NCI-H146 treated with DMSO at 0.1 percent for 48 hours (cell line): ENCODE results near the gene PARM1.

Experiments used
- DNase-seq: peaks from one replicate; lab custom pipeline; 2025; ENCODE audit not compliant: unreplicated experiment; lab: John Stamatoyannopoulos, UW

The PARM1 gene

DNA sequence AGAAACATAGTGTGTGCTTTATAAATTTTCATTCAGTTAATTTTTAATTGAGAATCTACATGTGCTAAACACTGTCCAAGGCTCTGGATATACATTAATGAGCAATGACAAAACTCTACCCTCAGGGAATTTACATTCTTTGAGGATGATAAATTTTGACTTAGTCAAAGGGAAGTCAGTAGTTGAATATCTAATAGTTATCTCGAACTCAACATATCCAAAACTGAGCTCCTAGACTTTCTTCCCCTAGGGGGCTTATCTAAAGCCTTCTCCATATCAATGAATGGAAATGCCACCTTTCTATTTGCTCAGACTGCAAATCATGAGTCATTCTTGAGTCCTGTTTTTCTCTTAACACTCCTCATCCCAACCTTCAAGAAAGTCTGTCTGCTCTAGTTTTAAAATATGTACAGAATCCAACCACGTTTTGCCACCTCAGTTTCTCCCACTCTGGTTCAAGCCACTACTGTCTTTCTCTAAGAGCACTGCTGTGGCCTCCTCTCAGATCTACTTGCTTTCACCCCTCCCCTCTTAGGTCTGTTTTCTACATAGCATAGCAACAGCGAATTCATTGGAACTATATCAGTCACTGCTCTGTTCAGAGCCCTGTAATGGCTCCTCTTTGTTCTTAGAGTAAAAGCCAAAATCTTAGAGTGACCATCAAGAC lies 9.5 kb downstream of the PARM1 start:
- no peak for DNase-seq

DNA sequence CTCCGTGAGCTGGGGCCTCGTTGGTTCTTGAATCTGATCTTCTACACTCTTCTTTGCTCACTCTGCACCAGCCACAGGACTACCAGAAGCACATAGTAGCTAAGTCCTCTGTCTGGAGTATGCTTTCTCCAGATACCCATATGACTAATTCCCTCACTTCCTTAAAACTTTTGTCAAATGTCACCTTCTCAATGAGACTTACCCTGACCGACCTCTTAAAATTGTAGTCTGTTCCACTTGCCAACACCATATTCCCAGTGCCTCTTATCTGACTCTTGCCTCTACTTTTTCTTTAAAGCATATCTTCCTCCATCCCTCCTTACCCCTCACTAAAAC lies 10.0 kb downstream of the PARM1 start:
- no peak for DNase-seq

DNA sequence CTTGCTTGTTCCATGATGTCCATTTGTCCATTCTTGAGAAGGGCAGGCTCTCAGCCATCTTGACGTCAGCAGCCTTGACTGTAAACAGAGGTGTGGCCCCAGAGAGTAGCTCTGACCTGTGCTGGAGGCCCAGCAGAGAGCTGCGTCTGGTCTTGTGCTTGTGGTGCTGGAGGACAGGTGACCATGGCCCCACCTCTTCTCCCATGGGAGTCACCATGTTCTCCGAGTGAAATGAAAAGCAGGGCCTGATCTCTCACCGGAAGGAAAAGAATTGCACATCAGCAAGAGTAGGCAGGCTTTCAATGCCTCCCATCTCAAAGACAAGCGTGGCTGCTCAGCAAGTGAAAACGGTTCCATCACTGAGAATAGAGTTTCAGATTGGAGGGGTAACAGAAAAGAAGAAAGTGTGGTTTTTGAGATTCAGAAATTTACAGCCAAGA lies 11.5 kb downstream of the PARM1 start:
- DNase-seq: no peak

DNA sequence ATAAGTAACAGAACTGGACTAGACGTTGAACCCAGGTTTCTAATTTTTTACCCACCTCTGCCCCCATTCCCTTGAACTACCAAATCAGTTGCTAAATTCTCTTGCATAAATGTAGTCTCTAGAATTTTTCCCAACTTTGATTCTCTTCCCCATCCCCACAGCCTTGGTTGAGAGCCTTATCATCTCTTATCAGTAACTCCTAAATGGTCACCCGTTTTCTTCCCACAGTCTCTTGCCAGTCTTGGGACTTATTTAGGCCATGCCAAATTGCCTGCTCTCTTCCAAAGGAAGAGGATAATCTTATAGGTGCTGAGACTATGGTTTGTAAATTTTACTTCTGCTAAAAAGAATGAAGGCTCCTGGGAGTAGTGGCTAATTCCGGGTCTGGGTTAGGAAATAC lies 13.3 kb downstream of the PARM1 start:
- no peak for DNase-seq

DNA sequence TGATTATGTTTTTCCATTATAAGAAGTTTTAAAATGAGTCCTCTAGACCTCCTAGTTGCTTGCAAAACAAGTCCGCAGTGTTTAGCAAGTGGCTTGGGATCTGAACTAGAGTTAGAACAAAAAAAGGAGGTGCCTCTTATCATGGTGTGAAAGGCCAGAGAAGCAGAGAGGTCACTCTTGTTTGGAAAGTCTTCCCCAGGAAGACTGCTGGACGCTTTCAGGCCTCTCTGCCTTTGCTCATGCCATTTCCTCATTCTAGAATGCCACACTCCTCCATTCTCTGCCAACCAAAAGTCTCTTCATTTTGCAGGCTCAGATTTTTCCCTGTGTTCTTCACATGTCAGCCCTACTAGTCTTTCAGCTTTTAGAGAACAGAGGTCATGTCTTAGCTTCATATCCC lies 14.9 kb downstream of the PARM1 start:
- DNase-seq: no peak

DNA sequence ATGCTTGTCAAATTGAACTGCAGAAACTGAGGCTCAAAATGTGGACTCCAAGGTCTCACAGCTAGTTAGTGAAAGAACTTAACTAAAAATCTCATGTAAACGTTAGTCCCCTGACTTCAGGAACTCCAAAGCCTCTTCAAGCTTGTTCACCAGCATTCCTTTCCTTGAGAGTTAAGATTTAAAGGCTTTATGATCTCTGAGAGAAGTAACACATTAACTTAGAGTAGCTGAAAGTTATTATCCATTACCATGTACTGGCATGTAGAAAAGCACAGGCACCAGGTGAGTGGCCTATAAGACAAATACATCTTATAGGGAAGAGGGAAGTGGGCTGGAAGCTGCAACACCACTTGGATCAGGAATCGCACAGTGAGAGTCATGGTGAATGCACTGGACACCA lies 15.3 kb downstream of the PARM1 start:
- DNase-seq: no peak

DNA sequence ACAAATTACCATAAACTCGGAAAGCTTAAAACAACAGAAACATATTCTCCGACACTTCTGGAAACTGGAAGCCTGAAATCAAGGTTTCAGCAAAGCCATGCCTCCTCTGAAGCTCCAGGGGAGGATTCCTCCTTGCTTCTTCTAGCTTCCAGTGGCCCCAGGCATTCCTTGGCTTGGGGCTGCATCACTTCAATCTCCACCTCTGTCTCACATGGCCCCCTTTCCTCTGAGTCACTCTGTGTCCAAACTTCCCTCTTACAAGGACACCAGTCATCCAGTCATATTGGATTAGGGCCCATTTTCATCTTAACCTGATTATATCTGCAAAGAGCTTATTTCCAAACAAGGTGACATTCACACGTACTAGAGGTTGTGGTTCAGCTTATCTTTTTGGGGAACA lies 17.3 kb downstream of the PARM1 start:
- no peak for DNase-seq

DNA sequence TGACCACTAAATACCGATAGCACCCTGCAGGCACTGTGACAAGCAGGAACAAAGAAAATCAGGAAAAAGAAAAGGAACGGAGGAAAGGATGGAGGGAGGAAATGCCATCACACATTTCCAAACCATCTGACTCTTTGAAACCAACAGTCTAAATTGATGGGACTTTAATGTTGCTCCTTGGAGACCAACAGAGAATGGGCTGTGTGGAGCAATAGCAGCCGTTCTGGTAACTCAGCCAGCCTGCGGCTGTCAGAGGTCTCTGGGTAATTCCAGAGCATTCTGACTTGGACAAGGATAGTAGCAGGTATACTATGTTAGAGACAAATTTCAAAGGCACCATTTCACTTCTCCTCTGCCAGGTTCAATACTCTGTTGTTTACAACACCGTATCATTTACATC lies 18.0 kb downstream of the PARM1 start:
- no peak for DNase-seq

DNA sequence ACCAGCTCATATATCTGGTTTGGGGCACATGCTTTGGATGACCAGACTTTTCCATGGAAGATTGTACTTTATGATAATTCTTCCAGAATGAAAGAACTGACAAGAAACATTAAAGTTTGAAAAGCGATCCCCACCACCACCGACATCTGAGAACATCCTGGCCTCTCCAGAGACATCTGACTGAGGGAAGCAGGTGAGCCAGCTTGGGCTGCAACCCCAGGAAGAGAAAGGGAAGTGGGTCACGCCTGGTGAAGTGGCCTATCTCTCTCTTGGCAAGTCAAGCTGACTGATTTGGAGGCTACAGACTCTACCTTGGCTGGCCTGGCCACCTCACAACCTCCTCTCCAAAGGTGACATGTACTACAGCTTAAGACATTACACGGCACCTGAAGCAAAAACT lies 20.7 kb downstream of the PARM1 start:
- no peak for DNase-seq

DNA sequence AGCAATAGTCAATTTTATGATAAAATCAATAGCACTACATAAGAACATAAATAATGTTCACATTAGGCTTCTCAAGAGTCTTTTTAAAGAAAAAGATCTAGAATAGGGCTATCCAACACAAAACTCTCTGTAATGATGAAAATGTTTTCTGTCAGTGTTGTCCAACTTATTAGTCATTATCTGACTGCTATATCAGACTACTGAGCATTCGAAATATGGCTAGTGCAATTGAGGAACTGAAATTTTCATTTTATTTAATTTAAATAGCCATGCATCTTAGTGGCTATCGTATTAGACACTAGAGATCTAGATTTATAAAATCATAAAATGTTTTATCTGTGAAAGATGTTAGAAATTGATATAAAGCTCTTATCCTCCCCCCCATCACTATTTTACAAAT lies 26.0 kb downstream of the PARM1 start:
- no peak for DNase-seq

DNA sequence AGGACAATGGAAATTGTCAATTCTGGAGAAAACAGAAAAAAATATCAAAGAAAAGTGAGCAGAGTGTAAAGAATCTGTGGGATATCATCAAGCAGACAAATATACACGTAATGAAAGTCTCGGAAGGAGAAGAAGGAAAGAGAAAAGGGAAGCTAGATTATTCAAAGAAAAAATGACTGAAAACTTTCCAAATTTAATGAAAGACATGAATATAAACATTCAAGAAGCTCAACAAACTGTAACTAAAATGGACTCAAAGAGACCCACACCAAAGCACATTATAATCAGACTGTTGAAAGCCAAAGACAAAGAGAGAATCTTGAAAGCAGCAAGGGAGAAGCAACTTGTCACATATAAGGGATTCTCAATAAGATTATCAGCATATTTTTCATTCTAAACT lies 28.3 kb downstream of the PARM1 start:
- no peak for DNase-seq

DNA sequence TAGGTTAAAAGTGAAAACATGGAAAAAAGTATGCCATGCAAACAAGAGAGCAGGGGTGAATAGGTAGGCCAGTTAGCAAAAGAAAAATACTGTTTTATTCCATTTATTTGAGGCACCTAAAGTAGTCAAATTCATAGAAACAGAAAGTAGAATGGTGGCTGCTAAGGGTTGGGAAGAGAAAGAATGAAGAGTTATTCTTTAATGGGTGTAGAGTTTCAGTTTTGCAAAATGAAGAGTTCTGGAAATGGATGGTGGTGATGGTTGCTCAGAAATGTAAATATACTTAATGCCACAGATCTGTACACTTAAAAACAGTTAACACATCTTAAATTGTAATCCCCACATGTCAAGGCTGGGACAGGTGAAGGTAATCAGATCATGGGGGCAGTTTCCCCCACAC lies 29.7 kb downstream of the PARM1 start:
- no peak for DNase-seq

DNA sequence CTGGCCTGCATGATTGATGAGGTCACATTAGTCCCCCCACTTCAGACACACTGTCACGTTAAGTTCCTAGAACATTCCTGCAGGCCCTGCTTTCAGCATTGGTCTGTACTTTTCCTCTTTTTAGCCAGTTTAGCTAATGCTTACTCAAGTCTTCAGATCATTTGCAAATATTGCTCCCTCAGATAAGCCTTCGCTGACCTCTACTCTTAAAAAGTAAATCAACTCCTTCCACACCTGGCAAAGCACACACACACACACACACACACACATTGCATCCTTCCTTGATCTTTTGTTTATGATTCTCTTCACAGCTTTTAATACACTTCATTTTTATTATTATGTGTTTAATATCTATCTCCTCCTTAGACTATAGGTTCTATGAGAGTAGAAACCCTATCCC lies 31.4 kb downstream of the PARM1 start:
- DNase-seq: no peak

DNA sequence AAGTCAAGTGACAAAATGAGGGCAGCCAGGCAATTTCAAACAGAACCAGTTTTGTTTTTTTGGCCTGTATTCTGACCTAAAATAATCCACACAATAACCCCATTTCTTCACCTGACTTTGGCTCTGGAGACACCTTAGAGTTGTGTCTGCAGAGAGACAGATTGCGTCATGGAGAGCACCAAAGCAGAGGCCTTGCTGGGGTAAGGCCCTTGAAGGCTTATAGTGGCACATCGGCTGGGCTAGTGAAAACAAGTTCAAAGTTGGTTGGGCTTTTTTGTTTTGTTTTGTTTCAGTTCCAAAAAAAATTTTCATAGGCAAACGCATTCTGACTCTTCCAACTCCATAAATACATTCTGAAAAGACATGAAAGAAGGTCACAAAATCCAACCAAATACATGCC lies 34.4 kb downstream of the PARM1 start:
- DNase-seq: no peak

DNA sequence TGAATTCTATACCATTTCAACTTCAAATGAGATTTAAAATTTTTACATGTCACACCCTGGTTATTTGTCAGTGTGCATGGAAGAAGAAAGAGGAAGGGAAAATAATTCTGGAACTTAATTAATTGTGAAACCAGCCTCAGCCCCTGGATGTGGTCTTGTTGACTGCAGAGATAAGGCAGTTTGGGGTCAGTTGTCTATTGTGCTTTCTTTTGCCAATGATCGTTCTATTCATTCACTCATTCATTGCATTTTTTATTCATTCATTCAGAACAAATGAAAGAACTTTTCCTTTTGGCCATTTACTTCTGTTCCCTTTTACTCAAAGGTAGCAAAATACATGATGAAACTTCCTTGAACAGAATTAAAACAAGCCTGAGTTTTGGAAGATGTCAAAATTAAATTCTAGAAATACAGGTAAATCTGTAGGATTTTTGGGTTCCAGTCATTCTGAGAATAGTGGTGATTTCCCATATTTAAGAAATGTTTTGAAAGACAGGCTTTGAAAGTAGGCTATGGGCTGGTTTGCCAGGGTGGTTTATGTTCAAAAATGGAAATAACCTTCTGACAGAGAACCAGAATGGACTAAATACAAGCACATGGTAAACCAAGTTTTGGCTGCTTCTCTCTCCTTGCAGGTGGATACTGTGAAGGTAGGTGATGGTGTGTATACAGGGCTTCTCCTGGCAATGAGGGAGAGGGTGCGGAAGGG lies 35.7 kb downstream of the PARM1 start:
- DNase-seq: no peak

DNA sequence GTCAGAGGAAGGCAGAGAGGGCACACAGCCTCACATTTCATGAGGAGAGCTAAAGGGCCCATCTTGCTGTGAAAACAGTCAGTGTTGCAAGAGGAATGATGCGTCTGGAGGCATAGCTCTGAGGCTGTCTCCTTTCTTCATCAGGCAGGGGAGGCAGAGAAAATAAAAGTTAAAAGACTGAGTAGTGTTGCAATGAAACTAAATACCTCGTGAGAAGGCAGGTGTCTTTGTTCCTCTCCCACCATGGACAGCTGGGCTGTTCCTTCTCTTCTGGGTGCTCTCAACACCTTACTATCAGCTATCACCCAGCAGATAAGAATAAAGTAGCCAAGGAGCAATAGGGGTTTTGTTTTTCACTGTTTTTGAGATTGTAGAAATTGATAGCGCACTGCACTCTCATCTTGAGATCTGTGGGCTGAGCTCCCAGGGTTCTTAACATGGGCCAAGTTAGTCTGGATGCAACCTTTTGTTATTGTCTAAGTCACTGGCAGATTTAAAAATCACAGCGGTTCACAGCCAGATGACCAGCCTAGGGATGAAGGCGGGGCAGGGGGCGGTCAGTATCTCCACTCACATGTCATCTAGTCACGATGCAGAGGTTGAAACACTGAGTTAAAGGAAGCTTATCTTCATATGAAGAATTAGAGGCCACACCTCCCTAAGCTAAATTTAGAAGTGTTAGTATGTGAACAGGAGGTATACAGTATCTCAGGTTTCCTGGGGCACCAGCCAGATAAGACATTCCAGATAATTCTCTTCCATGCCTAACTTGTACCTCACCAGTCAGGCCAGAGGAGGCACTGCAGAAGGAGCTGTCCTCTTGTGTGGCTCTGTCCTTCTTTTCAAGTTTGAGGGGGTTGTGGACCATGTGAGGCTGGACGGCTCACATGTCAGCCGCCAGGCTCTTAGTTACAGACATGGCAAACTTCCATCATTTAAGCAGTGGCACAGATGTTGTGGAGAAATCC lies 36.9 kb downstream of the PARM1 start:
- no peak for DNase-seq

DNA sequence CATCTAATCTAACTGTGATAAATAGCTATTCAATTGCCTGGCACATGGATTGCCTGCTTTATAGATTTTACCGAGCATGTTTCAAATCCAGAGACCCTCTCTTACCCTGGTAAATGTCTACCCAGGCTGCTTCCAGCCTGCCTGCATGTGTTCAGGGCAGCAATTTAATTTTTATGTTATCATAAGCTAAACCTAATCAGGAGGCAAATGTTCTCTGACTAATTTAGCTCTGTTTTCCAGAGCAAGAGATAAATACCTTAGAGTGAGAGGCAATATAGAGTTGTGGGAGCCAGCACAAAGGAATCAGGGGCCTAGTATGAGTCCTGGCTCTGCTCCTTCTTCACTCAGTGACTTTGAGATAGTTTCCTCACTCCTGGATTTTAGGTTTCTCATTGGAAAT lies 37.7 kb downstream of the PARM1 start:
- no peak for DNase-seq

DNA sequence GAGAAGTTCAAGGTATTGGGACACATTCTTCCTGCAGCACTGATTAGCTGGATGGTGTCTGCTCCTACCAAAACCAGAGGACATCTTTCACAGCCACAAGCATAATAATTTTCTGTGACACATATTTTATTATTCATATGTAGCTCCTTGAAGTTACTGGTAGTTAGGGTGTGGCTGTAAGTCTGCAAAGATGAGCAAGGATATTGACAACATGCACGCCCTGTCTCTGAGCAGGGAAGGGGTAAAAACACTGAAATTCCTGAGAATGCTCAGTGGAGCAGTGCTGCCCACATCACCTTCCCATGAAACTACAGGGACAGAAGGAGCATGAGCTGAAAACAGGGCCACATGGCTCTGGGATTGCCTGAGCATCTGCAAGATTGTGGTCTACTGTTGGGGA lies 38.9 kb downstream of the PARM1 start:
- DNase-seq: no peak

DNA sequence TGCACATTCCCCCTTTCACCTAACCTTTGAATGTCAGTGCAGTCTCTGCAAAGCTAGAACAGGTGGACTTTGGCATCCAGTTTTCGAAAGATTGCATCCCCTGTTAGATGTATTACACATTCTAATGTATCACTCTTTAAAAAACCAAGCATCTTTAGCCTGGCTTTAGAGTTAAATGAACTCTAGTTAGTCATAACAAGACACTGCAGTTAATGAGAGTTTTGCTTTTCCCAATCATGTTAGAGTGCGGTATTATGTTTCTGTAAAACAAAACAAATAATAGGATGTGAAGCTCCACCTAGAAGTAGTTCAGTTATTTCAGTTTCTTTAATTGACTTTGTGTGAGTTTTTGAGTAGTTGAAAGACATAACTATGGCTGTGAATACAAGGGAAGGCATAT lies 42.2 kb downstream of the PARM1 start:
- no peak for DNase-seq

DNA sequence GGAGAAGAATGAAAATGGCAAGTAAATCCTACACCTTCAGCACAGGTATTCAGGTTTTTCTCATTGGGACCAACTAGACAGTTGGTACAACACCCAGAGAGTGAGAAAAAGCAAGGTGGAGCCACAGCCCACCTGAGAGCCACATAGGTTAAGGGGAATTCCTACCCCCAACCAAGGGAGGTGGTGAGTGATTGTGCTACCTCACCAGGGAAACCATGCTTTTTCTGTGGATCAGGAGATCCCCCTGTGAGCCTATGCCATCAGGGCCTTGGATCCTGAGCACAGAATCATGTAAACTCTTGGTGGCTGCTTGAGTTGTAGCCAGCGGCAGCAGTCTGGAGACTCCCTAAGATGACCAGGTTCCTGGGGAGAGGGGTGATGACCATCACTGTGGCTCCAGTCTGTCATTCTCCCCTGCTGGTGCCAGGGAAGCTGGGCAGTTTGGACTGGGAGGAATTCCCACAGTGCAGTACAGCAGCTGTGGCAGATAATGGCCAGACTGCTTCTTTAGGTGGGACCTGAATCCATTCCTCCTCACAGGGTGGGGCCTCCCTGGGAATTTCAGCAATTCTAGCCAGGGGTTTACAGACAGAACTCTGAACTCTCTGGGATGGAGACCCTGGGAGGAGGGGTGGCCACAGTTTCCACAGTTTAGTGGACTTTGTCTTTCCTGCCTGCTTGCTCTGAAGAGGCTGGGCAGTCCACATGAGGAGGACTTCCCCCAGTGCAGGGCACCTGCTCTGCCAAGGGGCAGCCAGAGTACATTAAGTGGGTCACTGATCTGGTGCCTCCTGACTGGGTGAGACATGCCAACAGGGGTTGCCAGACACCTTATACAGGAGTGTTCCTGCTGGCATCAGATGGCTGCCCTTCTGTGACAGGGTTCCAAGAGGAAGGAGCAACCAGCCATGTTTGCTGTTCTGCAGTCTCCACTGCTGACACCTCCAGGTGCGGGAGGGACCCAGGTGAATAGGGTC lies 43.2 kb downstream of the PARM1 start:
- no peak for DNase-seq
